ENCODE data around the gene HEXIM1.

DNA sequence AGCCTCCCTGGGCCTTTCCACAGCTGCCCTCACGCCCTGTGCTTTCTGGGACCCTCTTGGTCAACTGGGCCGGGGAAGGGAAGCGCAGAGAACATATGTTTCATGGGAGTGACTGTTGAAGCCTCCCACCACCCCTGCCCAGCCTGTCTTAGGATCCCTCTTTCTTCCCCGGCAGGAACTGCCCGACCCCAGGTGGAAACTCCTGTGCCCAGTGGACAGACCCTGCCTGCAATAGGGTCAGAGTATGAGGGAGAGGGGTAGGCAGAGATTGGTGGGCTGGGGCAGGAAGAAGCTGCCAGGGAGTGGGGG is 23.9 kb downstream of the HEXIM1 start:
- TF ChIP-seq, protein P1, sequence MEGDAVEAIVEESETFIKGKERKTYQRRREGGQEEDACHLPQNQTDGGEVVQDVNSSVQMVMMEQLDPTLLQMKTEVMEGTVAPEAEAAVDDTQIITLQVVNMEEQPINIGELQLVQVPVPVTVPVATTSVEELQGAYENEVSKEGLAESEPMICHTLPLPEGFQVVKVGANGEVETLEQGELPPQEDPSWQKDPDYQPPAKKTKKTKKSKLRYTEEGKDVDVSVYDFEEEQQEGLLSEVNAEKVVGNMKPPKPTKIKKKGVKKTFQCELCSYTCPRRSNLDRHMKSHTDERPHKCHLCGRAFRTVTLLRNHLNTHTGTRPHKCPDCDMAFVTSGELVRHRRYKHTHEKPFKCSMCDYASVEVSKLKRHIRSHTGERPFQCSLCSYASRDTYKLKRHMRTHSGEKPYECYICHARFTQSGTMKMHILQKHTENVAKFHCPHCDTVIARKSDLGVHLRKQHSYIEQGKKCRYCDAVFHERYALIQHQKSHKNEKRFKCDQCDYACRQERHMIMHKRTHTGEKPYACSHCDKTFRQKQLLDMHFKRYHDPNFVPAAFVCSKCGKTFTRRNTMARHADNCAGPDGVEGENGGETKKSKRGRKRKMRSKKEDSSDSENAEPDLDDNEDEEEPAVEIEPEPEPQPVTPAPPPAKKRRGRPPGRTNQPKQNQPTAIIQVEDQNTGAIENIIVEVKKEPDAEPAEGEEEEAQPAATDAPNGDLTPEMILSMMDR (conservative IDR thresholded peaks at IDR 0.05; ENCODE audit: low read depth in 2 of 2) = no peak
- TF ChIP-seq EZH2phosphoT487 (IDR thresholded peaks at IDR 0.05; ENCODE audit: unreplicated experiment) (no peak), JUNB (IDR thresholded peaks at IDR 0.05; ENCODE audit: unreplicated experiment) (no peak), POLR2AphosphoS5 (IDR thresholded peaks at IDR 0.05; ENCODE audit: low read depth) (no peak), EZH2 (IDR thresholded peaks at IDR 0.05; ENCODE audit: low read depth, unreplicated experiment) (no peak), STAT1 (IDR thresholded peaks at IDR 0.05; ENCODE audit: unreplicated experiment) (no peak)
- TF ChIP-seq, protein P2, sequence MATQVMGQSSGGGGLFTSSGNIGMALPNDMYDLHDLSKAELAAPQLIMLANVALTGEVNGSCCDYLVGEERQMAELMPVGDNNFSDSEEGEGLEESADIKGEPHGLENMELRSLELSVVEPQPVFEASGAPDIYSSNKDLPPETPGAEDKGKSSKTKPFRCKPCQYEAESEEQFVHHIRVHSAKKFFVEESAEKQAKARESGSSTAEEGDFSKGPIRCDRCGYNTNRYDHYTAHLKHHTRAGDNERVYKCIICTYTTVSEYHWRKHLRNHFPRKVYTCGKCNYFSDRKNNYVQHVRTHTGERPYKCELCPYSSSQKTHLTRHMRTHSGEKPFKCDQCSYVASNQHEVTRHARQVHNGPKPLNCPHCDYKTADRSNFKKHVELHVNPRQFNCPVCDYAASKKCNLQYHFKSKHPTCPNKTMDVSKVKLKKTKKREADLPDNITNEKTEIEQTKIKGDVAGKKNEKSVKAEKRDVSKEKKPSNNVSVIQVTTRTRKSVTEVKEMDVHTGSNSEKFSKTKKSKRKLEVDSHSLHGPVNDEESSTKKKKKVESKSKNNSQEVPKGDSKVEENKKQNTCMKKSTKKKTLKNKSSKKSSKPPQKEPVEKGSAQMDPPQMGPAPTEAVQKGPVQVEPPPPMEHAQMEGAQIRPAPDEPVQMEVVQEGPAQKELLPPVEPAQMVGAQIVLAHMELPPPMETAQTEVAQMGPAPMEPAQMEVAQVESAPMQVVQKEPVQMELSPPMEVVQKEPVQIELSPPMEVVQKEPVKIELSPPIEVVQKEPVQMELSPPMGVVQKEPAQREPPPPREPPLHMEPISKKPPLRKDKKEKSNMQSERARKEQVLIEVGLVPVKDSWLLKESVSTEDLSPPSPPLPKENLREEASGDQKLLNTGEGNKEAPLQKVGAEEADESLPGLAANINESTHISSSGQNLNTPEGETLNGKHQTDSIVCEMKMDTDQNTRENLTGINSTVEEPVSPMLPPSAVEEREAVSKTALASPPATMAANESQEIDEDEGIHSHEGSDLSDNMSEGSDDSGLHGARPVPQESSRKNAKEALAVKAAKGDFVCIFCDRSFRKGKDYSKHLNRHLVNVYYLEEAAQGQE (IDR thresholded peaks at IDR 0.05; ENCODE audit: unreplicated experiment) = no peak
- TF ChIP-seq, protein P3, sequence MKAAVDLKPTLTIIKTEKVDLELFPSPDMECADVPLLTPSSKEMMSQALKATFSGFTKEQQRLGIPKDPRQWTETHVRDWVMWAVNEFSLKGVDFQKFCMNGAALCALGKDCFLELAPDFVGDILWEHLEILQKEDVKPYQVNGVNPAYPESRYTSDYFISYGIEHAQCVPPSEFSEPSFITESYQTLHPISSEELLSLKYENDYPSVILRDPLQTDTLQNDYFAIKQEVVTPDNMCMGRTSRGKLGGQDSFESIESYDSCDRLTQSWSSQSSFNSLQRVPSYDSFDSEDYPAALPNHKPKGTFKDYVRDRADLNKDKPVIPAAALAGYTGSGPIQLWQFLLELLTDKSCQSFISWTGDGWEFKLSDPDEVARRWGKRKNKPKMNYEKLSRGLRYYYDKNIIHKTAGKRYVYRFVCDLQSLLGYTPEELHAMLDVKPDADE (IDR thresholded peaks at IDR 0.05) = no peak
